Measurements from ENCODE around the gene COPS8.
A peak's percentile ranks its signal among the peaks of the same experiment; 100 is the strongest.

Gene COPS8

DNA sequence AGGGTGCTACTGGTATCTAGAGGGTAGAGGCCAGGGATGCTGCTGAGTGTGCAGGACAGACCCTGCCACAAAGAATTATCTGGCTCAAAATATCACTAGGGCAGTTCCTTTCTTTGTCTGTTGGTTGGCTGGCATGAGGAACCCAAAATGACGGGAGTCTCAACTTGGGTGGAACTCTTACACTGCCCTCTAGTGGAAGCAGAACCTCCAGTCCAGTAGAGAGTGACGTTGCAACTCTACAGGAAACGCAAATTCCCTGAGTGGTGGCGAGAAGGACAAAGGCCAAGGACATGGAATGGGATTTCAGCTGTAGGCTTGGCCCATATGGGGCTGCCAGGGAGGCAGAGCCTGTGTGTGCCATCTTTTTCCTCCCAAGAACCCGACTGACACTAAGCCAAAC is 47.1 kb downstream of the COPS8 start:
- DNase-seq, result no peak

DNA sequence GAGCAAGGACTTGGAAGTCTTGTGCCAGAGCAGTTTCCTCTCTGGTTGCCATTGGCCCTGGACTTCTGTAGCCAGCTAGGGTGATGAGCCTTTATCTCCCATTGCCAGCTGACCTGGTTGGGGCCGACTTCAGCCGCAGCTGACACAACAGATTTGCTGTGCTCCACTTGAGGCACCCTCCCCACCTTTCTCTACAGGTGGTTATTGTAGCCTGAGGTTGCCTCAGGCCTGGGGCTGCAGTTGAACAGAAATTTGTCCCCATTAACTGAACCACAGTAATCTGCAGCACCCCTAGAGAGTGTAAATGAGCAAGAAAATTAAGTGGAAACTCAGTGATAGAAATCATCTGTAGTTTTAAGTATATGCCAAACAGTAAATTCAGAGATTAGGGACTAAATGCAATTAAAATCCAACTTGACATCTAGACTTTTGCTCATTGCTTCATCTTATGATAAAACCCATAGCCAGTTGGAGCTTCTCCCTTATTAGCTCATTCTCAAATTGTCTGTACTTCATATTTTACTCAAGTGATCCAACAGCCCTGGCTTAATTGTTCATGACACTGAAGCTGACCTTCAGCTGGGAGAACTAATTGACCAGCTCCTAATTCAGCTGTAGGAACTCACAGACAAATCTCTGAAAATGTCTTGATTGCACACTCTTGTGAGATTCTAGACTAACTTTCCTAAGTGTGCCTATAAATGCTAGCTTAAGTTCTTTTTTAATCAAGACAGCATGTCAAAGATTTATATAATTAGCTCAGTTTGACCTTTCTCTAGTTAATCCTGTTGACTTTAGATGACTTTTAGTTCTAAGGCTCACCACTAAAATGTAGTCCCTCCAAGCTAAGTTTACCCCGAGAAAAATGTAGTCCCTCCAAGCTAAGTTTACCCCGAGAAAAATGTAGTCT is 48.9 kb downstream of the COPS8 start:
- no peak for DNase-seq

DNA sequence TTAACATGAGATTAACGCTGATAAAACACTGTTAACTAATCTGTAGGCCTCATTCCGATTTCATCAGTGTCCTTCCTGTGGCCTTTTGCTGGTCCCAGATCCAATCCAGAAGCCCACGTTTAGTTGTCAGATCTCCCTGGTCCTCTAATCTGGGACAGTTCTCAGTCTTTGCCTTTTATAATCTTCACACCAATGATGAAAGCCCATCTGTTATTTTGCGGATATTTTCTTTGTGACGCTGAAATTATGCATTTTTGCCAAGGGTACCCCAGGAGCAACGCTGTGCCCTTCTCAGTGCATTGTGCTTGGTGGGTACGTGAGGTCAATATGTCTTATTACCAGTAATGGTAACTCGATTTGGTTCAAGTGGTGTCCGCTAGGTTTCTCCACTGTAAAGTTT is 51.1 kb downstream of the COPS8 start:
- DNase-seq, result no peak

DNA sequence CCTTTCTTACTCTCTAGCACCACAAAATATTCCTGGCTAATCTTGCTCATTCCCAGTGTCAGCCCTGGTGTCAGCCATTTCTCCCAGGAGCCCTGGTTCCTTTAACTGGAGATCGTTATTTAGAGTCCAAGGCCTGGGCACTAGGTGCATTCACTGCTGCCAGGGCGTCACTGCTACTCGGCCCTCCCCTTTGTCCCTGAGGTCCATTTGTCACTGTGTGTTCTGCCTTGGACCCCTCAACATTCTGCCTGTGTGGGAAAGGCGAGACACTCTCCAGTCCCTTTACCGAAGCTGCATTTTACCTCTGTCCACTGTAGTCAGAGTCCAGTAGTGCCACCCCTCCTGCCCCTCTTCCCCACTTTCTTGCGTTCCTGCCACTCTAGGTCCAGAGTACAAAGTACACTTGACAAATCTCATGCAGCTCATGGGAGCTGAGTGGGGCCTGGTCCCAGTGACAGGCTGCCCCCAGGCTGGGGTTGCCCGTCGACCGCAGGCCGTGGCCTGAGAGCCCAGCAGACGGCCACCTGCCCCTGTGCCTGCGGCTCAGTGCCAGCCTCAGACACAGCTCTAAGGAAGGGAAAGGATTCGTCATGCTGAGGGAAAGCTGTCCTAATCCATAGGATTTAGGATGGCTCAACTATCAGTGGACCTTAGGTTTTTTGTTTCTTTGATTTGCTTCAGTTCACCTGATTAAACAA is 52.1 kb downstream of the COPS8 start:
- DNase-seq, result no peak

DNA sequence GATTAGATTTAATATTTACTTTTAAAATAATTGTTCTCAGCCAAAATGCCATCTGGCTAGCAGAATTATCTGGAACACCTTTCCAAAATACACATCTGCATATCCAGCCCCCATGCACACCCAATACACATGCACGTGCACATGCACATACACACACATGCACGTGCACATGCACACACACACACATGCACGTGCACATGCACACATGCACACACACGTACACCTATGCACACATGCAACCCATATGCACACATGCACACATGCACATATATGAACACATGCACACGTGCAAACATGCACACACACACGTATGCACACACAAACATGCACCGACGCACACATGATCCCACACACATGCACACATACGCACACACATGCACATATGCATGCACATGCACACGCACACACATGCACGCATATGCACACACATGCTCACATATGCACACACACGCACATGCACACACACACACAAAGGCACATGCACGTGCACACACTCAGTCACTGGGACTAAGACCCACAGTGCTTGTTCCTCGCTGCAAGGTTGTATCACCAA is 53.5 kb downstream of the COPS8 start:
- DNase-seq, result no peak

DNA sequence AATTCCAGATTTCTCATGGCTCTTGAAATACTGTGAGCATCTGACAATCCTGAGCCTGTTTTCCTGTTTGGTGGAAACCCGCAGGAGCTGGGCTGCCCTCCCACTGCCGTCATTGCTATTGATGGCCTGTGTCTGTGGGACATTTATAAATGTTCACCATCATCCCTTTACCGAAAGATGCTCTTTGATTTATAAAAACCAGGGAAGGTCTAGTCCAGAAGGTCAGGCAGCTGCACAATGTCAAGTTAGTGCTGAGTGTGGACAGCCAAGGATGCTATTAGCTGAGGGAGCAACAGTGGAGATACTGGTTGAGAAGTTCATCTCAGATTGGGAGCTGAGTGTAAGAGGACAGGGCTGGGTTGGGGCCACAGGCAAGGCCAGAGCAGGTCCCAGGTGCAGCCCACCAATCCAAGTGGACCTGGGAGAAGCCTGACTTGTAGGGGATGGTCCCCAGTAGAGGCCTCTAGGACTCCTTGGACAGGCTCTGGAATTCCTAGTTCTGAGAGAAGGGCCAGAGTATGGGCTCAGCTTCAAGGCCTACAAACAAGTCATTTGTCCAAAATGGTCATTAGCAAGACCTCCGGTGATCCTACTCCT is 55.1 kb downstream of the COPS8 start:
- no peak for DNase-seq

DNA sequence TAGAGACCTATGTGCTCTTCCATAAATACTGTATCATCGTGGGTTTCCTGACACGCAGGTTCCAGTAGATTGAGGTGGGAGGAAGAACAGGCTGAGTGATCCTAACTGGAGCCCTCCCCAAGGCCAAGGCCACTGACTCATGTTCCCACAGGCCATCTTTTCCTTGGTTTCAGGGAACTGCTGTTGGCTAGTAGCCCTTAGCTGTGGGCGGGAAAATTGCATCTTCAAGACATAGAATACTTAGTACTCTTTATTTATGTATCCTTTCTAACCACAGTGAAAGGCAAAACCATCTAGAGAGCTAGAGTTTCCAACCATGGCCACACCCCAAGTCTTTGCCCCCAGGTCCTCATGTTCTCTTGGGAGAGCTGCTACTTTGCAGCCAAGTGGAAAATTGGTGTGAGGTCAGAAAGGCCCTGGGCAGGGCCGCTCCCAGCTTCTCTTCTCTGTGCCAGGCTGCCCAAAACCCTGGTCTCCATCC is 55.9 kb downstream of the COPS8 start:
- DNase-seq, result peak; percentile 66

DNA sequence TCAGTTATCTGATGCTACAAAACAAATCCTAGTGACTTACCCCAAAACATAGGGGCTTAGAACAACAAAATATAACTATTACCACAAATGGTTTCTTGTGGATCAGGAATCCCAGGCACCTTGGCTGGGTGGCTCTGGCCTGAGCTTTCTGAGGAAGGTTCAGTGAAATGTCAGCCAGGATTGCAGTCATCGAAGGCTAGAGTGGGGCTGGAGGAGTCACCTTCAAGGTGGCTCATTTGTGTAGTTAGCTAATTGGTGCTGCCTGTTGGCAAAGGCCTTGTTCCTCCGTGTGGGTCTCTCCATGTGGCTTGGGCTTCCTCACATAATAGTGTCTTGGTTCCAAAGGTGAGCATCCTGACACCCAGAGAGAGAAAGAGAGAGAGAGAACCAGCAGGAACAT is 57.4 kb downstream of the COPS8 start:
- no peak for DNase-seq

DNA sequence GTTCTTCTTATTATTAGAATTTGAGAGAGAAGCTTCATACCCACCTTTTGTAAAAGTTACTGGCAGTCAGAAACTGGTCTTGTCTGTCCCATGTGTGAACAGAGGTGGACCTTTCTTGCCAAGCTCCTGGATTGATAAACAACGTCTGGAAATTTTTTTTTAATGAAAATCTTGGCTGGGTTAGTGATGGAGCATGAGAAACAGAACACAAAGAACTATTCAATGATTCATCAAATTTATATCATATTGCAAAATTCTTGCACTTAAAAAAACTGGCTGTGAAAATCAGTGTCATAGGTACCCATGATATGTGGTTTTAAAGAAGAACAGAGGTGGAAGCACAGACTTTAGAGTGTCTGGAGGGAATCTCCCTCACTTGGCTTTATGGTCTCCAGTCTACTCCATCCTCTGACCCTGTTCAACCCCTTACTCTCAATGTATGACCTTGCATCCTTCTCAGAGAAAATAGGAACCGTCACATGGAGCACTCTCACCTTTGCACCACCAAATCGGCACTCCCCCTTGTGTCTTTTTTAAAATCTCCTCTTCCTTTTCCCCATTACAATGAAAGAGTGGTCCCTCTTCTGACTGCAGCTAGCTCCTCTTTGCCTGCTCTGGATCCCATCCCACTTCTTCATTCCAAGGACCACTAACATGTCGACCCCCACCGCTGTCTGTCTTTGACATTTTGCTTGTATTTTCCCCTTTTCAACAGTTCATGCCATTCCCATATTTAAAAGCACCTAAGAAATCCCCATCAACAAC is 58.2 kb downstream of the COPS8 start:
- DNase-seq, result peak; percentile 66

DNA sequence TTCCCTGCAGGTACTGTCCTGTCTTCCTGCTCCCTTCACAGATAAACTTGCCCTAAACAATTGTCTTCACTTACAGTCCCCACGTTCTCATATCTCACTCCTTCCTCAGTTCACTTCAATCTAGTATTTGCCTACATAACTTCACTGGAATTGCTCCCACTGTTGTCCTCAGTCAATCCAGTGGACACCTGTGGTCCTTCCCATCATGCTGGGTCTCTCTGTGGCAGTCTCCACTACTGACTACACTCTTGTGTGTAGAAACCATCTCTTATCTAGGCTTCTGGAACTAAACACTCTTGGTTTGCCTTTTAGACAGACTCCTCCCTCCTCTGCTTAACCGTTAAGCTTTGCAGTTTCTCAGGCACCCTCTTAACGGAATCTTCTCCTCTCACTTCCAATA is 58.8 kb downstream of the COPS8 start:
- no peak for DNase-seq

DNA sequence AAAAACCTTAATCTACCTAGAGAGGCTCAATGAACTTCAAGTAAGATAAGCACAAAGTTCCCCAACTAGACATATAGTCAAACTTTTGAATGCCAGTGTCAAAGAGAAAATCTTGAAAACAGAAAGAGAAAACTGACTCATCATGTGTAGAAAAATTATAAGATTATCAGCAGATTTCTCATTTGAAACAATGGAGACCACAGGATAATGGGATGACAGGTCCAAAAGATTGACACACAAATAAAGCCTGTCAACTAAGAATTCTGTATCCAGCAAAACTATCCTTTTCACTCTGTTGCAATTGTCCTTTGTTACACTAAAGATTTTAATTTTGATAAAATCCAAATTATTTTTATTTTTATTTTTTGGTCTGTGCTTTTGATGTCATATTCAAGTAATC is 61.6 kb downstream of the COPS8 start:
- no peak for DNase-seq

DNA sequence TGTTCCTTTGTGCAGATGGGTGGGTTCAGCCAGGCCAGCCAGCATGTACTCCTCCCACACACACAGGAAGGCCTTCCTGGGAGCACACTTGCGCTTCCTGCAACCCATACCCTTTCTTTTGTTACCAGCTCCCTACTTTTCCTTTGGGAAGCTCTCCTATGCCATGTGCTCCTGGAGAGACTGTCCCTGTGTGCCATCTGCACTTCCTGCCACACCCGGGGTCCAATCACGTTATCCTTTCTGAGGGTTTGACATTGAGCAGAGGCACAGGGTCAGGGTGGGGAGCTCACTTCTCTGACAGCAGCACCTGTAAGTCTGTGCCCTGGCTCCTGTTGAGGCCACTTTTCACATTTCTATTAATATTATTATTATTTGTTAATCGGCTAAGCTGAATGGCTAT is 62.9 kb downstream of the COPS8 start:
- no peak for DNase-seq

DNA sequence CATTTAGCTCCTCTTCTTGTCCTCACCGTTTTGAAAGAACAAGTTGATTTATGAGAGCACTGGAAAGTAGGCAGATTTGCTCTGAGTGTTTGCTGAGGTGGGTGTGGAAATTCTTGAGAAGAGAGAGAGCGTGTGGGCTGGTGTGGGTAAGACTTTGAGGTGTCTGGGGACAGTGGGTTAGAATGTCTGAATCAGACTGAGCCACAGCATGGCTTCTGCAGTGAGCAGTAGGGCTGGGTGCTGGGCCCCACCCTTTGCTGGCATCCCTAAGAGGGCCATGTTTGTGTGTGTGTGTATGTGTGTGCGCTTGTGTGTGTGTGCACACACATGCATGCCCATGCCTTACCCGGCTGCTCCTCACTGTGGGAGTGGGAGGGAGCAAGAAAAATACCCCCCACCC is 63.7 kb downstream of the COPS8 start:
- DNase-seq, result peak; percentile 56

Data from fibroblast of skin of scalp (primary cell).